ENCODE measurements around the gene PC.

- TF ChIP-seq CTCF (conservative IDR thresholded peaks at IDR 0.05; ENCODE audit: low read depth, low read length) (no peak), EZH2 (IDR thresholded peaks at IDR 0.05; ENCODE audit: borderline replicate concordance, low read depth, low read length, poor library complexity, severe bottlenecking) (no peak)
Measured at GRCh38 chr11:66870131-66870530, 88.1 kb downstream of the PC start.

Measured in A673 (cell line).